Putamen (tissue), 1 donor: ENCODE measurements around the gene MRPL20.
A peak's percentile ranks its signal among the peaks of the same experiment; 100 is the strongest.
"Not testable (repeated sequence)": the region's sequence is repeated elsewhere in the genome, so short reads cannot be mapped to it uniquely, and the experiment has no call there.

ENCODE experiments used
- DNase-seq: peaks from one replicate; pipeline ENCODE4 v3.0.0-alpha.2; 2016; ENCODE audit warnings: low spot score

Gene MRPL20

DNA sequence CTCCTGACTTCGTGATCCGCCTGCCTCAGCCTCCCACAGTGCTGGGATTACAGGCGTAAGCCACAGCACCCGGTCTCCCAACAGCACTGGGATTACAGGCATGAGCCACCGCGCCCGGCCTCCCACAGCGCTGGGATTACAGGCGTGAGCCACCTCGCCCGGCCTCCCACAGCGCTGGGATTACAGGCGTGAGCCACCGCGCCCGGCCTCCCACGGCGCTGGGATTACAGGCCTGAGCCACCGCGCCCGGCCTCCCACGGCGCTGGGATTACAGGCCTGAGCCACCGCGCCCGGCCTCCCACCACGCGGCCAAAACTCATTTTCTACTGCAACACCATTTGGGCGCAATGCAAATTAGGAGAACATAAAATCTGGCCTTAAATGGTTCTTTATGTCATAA, 21.8 kb downstream of the MRPL20 start:
- not testable (repeated sequence) for DNase-seq

GRCh38 chr1:1381294-1381693, 25.8 kb downstream of the MRPL20 start:
- no peak for DNase-seq

GRCh38 chr1:1380860-1381259, 26.2 kb downstream of the MRPL20 start:
- no peak for DNase-seq

GRCh38 chr1:1377540-1378205, 29.4 kb downstream of the MRPL20 start:
- no peak for DNase-seq

DNA sequence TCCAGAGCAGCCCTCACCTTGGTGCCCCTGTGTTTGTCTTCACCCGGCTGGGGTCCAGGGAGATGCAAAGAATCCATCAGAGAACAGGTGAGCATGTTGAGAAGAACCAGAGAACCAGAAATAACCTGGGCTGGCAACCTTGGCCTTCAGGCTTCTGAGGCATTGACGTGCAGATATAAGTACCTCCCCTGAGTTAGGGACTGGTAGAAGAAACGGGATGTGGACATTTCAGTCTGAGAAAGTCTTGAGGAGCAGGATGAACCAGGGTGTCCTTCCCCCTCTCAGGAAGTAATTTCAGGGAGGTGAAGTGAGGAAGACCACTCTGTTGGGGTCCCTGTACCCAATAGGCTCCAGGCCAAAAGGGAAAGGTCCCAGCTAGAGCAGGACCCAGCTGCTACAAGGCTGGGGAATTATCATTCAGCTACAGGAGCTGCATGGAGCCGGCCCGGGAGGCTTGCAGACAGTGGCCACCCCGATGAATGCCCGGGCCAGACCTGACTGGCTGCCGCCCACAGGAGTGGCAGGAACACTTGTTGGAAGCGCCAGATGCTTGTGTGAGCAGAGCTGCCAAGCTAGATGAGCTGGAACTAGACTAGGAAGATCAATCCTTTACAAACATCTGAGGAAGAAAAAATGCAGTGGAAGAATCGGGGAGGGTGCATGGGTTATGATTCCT, 30.4 kb downstream of the MRPL20 start:
- DNase-seq, result no peak

- DNase-seq, result peak; percentile 100
Observed at GRCh38 chr1:1374929-1375662, 32.0 kb downstream of the MRPL20 start, which contains the start of gene AURKAIP1. TSS of gene AURKAIP1 (minus strand) at chr1:1375207. CDS start at chr1:1374756, 451 bp downstream.

DNA sequence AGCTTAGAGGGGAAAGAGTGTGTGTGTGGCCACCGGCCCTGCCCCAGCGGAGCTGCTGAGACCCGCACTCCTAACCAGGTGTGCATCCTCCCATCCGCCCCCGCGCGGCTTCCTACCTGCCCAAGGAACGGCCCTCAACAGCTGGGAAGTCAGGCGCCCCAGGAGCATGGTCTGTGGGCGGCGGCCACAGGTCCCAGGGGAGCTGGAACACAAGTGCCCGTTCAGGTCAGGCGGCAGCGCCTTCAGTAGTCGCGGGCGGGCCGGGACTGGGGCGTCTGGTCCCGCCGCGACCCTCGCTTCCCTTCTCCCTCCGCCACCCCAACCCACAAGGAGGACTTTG, 32.5 kb downstream of the MRPL20 start:
- DNase-seq, result no peak

GRCh38 chr1:1373815-1374588, 33.1 kb downstream of the MRPL20 start:
- DNase-seq, result no peak

GRCh38 chr1:1373051-1373814, 33.9 kb downstream of the MRPL20 start:
- no peak for DNase-seq

DNA sequence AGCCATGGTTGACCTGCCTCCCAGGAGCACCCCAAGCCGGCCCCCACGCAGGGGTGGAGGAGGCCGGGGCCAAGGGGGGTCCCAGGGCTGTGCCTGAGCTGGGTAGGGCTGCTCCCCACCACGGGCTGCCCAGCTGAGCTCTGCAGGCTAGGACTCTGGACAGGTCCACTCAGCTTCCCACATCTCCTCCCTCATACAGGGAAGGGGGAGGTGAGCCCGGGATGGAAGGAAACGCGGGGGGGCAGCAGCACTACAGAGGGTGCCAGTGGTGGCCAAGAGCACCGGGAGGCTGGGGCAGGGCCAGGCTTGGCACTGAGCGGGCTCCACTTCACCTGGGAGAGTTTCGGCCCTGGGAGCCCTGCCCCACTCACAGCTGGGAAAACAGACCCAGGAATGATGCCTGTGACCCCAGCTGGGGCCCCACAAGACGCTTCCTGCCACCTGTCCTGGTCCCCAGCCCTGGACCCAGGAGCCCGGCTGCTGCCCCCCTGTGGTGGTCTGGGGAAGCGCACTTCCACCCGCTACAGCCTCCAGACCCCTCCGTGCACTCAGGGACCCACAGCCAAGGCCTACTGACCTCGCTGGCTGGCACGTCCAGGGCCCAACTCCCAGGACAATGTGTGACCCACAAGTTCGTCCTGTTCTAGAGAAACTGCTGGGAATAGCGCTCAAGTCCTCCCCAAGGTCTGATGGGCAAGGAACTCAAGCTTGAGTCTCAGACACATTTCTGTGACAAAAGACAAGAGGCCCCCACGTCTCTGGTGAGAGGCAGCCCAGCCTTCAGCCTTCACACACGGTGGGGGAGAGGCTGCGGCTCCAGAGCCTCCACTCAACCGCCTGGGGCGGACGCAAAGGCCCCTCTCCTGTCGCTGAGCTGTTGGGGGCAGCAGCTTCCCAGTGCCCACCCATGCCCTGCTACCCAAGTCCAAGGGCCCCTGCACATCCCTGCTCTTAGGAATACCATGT, 35.1 kb downstream of the MRPL20 start:
- no peak for DNase-seq

- no peak for DNase-seq
Observed at GRCh38 chr1:1371364-1371745, 35.7 kb downstream of the MRPL20 start.

DNA sequence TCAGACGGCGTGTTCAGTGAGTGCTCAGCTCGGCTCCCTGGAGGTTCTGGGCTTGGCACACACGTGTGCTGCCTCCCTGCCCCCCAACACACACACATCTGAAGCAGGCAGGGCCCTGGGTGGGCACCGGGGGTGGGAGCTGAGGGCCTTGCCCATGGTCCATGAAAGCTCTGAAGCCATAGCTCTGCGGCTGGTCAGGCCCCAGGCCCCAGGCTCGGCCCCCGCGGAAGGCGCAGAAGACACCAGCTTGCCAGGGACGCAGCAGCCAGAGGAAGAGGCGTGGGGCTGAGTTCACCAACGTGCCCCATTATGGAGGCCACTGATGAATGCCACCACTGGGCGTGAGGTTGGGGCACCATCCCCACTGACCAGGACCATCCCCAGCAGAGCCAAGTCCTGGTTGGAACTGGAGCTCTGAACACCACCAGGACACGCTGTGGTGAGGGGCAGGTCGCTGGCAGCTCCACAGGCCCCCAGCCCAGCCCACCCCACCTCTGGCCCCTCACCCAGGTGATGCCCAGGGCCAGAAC, 36.3 kb downstream of the MRPL20 start:
- DNase-seq, result no peak

DNA sequence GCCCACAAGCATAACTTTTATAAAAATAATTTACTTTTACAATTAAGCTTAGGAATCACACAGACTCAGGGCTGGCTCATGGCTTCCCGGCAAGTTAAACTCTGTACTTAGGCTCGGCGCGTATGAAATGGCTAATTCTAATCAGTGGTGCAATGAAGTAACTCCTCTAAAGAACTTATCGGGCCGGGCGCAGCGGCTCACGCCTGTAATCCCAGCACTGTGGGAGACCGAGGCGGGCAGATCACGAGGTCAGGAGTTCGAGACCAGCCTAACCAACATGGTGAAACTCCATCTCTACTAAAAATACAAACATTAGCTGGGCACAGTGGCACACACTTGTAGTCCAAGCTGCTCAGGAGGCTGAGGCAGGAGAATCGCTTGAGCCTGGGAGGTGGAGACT, 37.0 kb downstream of the MRPL20 start:
- not testable (repeated sequence) for DNase-seq

DNA sequence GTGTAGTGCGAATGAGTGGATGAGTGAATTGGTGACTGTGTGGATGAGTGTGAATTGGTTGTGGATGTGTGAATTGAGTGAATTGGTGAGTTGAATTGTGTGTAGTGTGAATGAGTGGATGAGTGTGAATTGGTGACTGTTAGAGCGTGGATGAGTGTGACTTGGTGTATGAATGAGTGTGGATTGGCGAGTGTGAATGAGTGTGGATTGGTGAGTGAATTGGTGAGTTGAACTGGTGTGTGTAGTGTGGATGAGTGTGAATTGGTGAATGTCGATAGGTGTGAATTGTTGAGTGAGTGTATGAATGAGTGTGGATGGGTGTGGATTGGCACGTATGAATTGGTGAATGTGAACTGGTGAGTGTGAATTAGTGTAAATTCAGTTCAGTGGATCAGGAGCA, 39.8 kb downstream of the MRPL20 start:
- no peak for DNase-seq

GRCh38 chr1:1366699-1367066, 40.4 kb downstream of the MRPL20 start:
- no peak for DNase-seq

DNA sequence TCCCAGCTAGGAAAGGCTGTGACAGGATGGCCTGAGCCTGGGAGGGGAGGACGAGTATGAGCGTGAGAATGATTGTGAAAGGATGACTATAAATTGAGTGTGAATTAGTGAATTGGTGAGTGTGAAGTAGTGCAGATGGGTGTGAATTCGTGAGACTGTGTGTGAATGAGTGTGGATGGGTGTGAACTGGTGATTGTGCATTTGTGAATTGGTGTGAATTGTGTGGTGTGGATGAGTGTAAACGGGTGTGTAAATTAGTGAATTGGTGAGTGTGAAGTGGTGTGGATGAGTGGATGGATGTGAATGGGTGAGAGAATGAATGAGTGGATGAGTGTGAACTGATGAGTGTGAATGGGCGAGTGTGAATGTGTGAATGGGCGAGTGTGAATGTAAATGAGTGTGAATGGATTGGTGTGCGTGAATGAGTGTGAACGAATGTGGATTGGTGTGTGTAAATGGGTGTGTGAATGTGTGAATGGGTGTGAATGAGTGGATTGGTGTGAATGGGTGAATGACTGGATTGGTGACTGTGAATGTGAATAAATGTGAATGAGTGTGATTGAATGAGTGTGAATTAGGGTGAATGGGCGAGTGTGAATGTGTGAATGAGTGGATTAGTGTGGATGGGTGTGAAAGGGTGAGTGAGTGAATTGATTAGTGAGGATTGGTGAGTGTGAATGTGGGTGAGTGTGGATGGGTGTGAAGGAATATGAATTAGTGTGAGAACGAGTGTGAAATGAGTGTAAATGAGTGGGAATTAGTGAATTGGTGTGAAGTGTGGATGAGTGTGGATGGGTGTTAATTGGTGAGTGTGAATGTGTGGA, 41.0 kb downstream of the MRPL20 start:
- DNase-seq, result no peak

DNA sequence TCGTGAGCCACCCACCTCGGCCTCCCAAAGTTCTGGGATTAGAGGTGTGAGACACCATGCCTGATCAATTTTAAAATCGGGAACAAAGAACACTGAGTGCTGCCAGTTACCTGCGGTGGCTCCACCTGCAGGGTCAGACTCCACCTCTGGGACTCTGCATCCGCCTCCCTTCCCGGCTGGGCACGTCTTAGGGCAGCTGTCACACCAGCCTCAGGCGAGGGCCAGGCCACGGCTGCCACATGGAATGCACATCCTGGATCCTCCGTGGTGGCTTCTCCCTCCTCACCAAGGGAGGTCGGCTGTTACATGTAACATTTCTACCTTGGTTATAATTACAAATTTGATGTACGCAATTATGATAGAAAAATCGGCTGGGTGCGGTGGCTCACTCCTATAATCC, 42.8 kb downstream of the MRPL20 start:
- DNase-seq, result no peak

DNA sequence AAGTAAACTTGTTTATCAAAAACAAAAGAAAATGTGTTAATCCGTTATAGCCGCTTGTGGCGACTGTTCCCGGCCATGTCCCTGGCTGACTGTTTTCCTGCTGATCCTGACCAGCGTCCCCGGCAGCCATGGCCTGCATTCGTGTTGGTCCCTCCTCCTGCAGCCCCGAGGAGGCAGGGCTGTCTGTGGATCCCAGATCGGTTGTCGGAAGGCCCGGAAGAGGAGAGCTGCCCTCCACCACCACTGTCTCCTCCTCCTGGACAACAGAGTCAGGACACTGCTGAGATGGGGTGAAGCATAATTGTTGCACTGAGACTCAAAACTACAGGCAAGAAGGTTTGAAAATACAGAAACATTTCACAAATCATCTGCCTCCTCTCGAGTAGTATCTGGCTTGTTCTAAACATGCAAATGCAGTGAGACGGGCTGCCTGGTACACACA, 45.1 kb downstream of the MRPL20 start:
- DNase-seq, result no peak

DNA sequence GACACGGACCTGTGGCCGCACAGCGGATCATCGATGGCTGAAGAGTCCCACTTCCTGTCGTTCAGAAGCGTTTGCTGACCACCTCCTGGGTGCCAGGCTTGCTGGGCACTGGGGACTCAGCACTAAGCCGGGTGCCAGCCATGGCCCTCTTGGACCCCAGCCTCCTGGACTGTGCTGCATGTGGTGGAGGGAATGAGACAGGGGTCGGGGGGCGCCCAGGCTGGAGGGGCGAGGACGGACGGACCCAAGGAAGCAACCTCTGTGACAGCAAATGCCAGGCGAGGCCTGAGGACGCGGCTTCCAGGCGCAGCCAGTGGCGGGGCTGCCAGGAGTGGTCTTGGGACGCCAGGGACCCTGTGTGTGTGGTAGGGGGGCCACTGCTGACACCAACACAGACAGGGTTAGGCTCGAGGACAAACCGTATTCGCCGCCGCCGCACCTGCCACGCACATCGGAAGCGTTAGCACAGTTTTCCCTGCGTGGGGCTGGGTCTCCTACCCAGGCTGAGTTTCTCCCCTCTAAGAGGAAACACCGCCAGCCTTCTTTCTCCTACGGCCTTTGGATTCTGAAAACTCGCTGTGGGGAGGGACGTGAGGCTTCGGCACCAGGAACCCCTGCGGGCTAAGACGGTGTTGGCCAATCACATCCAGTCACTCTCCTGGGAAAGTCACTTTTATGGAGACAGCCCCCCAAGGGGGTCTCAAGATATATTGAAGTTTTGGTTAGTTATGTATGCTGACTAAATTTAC, 45.7 kb downstream of the MRPL20 start:
- DNase-seq, result no peak
